ENCODE results near the gene ULBP1.
"Not testable (repeated sequence)": the region's sequence is repeated elsewhere in the genome, so short reads cannot be mapped to it uniquely, and the experiment has no call there.

DNA sequence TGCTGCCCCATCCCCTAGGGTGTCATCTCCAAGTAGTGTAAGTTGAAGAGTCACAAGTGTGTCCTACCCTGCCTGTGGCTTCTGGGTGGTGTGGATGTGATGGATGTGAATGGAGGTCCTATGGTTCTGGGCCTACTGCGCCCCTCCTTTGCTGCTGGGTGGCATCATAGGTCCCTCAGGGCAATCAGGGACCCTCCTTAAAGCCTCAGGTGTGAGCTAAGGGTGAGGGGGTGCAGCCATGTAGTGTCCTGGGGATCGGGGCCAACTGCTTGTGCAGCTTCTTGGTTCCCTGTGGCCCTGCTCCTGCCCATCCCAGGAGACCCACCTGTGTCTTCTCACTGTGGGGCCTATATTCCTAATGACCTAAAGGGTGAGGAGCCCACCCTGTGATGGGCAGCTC lies 2.6 kb downstream of the ULBP1 start:
- TF ChIP-seq, protein P1, sequence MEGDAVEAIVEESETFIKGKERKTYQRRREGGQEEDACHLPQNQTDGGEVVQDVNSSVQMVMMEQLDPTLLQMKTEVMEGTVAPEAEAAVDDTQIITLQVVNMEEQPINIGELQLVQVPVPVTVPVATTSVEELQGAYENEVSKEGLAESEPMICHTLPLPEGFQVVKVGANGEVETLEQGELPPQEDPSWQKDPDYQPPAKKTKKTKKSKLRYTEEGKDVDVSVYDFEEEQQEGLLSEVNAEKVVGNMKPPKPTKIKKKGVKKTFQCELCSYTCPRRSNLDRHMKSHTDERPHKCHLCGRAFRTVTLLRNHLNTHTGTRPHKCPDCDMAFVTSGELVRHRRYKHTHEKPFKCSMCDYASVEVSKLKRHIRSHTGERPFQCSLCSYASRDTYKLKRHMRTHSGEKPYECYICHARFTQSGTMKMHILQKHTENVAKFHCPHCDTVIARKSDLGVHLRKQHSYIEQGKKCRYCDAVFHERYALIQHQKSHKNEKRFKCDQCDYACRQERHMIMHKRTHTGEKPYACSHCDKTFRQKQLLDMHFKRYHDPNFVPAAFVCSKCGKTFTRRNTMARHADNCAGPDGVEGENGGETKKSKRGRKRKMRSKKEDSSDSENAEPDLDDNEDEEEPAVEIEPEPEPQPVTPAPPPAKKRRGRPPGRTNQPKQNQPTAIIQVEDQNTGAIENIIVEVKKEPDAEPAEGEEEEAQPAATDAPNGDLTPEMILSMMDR (IDR thresholded peaks at IDR 0.05; ENCODE audit: low read length) = not testable (repeated sequence)
- not testable (repeated sequence) for TF ChIP-seq EZH2 (IDR thresholded peaks at IDR 0.05; ENCODE audit: borderline replicate concordance, low read length)

Data from OCI-LY1 (cell line).